H1 (cell line): ENCODE data around the gene GRIFIN. TPM values are rescaled to one million over a fixed set of nuclear protein-coding genes. Genes with fewer than 3 reads are reported as not detected.

Source experiments
- BRCA1 ChIP-seq: IDR thresholded peaks from 2 replicates; pipeline ENCODE4 v1.6.1; 2012; ENCODE audit warnings: low read depth, low read length, improper control_type of control experiment
- E2F6 ChIP-seq: IDR thresholded peaks from 2 replicates; pipeline ENCODE4 v1.6.1; 2012; ENCODE audit warnings: inconsistent platforms
- EZH2 ChIP-seq: fragments of 200-600 bp; sonication (generic); IDR thresholded peaks from 2 replicates; pipeline ENCODE4 v1.7.1; 2012; ENCODE audit warnings: low read depth, mild to moderate bottlenecking, moderate library complexity, low read length, inconsistent platforms; ENCODE audit not compliant: severe bottlenecking
- GTF2F1 ChIP-seq: IDR thresholded peaks from 2 replicates; pipeline ENCODE4 v1.6.1; 2012; ENCODE audit warnings: low read depth, low read length, improper control_type of control experiment, borderline replicate concordance
- HDAC2 ChIP-seq, 2 experiments: fragments of 300-600 bp in 1 of 2; sonication (generic) in 1 of 2; IDR thresholded peaks; 2 replicates each; pipeline ENCODE4 v1.6.1; 2011 to 2012; ENCODE audit warnings: low read depth in 2 of 2, low read length in 2 of 2, mild to moderate bottlenecking in 2 of 2, moderate library complexity in 2 of 2, borderline replicate concordance in 1 of 2, inconsistent platforms in 1 of 2
- KDM4A ChIP-seq: IDR thresholded peaks from one replicate; pipeline ENCODE4 v1.7.1; 2012; ENCODE audit warnings: low read depth, mild to moderate bottlenecking, moderate library complexity, low read length, inconsistent platforms; ENCODE audit not compliant: severe bottlenecking
- PHF8 ChIP-seq: fragments of 200-600 bp; sonication (generic); conservative IDR thresholded peaks from 2 replicates; pipeline ENCODE4 v1.7.1; 2012; ENCODE audit warnings: low read depth, mild to moderate bottlenecking, inconsistent platforms, low read length, moderate library complexity
- RFX5 ChIP-seq: IDR thresholded peaks from 2 replicates; pipeline ENCODE4 v1.6.1; 2011; ENCODE audit warnings: low read depth, low read length, improper control_type of control experiment, borderline replicate concordance
- SRF ChIP-seq: IDR thresholded peaks from 2 replicates; pipeline ENCODE4 v1.6.1; 2011; ENCODE audit warnings: mild to moderate bottlenecking, low read depth, low read length, moderate library complexity
- polyA plus RNA-seq, 7 experiments: library from polyadenylated mRNA; depleted of rRNA in 3 of 7; stranded (reverse) in 5 of 7; unstranded in 2 of 7; fragments of >200 nt in 5 of 7; fragments of 200-250 nt in 2 of 7; gene quantifications; 1 replicate in 5 of 7; 2 replicates in 1 of 7; 4 replicates in 1 of 7; pipeline versions ENCODE4 v1.2.1 to v1.2.3, GENCODE V29; 2011 to 2013; ENCODE audit warnings: missing spikeins in 2 of 7, mixed read lengths in 2 of 7
- total RNA-seq: library from RNA; stranded (reverse); fragmentation: NEBNext Ultra II Directional; extraction: Animal tissue kit (Norgen Biotek cat#: 25700); gene quantifications from 2 replicates; pipeline ENCODE4 v1.2.1, GENCODE V29; 2021

Gene GRIFIN
- total and polyA plus RNA-seq, 2 of the 8 experiments (the other 6 are each of a cell fraction or from before 2014, with no cell fraction given): not detected

- TF ChIP-seq GTF2F1 (no peak), RFX5 (no peak), KDM4A (no peak), E2F6 (no peak), EZH2 (no peak), PHF8 (no peak), HDAC2 (IDR thresholded peaks at IDR 0.05; ENCODE audit: borderline replicate concordance in 1 of 2, low read depth in 2 of 2, low read length in 2 of 2) (no peak), BRCA1 (no peak), SRF (no peak)
Observed at GRCh38 chr7:2440608-2441245, 35.5 kb downstream of the GRIFIN start (continued).
